AG09319 (cell line): Measurements from ENCODE around the gene UBE2S.
A peak's percentile ranks its signal among the peaks of the same experiment; 100 is the strongest.
"Not testable (repeated sequence)": the region's sequence is repeated elsewhere in the genome, so short reads cannot be mapped to it uniquely, and the experiment has no call there.

Source experiments
- DNase-seq: peaks from one replicate; pipeline ENCODE4 v3.0.0-alpha.2; 2010; ENCODE audit warnings: low read depth; ENCODE audit errors: extremely low read depth
- CTCF ChIP-seq: IDR thresholded peaks from 2 replicates; pipeline ENCODE4 v1.5.1; 2011; ENCODE audit warnings: low read depth, mild to moderate bottlenecking, inconsistent platforms, low read length, moderate library complexity

UBE2S gene

GRCh38 chr19:55407550-55407799 lies at the start of gene UBE2S:
TSS of gene UBE2S (minus strand) at chr19:55407788. CDS start at chr19:55407589, 199 bp downstream.
- DNase-seq = not testable (repeated sequence)

DNA sequence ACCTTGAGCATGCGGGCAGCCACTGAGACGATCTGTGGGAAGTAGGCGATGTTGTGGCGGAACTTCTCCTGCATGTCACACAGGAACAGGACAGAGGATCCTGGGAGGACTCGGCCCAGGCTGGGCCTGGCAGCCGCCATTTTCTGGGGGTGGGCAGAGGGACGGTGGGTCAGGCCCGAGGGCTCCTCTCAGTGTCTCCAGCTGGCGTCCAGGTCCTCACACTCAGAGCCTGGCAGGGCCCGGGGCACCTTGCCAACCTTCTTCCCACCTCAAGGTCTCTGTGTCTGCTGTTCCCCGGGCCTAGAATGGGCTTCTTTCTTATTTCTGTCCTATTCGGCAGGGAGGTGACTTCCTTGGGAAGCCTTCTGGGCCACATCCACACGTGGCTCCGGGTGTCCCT lies 48.8 kb upstream of the UBE2S start:
- no peak for TF ChIP-seq CTCF
- no peak for DNase-seq

DNA sequence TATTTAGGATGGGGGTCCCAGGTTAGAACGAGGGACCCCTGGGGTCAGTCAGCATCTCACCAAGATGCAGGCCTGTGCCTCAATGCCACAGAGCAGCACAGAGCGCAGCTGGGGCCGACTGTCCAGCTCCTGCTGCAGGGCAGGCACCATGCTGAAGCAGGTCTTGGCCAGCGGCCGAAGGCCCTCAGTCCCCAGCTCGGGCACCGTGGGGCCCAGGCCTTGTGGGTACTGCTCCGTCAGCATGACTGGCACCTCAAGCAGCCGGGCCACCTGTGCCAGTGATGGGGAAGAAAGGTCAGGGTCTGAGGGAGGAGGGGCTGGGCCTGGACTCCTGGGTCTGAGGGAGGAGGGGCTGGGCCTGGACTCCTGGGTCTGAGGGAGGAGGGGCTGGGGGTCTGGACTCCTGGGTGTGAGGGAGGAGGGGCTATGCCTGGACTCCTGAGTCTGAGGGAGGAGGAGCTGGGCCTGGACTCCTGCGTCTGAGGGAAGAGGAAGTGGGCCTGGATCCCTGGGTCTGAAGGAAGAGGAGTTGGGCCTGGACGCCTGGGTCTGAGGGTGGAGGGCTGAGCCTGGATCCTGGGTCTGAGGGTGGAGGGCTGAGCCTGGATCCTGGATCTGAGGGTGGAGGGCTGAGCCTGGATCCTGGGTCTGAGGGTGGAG lies 48.1 kb upstream of the UBE2S start:
- TF ChIP-seq CTCF = no peak
- no peak for DNase-seq

- peak; percentile 72 for TF ChIP-seq CTCF
- DNase-seq = no peak
These were observed 47.2 kb upstream of the UBE2S start for GRCh38 chr19:55454787-55455243.

GRCh38 chr19:55453511-55454260 lies 46.1 kb upstream of the UBE2S start:
- no peak for DNase-seq
- TF ChIP-seq CTCF = no peak

DNA sequence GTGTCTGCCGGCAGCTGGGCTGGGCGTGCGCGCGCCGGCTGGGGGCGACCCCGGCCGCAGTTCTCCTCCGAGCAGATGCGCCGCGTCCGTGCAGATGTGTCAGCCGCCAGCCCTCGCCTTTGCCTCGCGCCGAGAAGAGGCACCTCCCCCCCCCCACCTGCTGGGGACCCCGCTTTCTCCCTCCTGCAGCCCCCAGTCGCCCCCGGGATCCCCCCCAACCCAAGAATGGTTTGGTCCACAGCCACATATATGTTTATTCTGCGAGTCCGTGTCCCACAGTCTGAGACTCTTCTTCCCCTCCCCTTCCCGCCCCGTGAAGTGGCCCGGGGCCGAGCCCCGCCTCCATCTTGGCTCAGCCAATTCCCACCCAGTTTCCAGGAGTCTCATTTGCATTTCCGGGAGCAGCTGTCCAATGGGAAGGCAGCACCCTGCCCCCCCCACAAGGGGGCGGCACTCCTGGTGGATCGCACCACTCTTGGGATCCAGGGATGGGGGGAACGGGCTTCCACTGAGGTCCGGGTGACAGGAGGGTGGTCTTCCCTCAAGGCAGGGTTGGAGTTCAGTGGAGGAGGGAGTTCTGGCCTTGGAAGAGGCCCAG lies 45.3 kb upstream of the UBE2S start:
- TF ChIP-seq CTCF = no peak
- DNase-seq = no peak

DNA sequence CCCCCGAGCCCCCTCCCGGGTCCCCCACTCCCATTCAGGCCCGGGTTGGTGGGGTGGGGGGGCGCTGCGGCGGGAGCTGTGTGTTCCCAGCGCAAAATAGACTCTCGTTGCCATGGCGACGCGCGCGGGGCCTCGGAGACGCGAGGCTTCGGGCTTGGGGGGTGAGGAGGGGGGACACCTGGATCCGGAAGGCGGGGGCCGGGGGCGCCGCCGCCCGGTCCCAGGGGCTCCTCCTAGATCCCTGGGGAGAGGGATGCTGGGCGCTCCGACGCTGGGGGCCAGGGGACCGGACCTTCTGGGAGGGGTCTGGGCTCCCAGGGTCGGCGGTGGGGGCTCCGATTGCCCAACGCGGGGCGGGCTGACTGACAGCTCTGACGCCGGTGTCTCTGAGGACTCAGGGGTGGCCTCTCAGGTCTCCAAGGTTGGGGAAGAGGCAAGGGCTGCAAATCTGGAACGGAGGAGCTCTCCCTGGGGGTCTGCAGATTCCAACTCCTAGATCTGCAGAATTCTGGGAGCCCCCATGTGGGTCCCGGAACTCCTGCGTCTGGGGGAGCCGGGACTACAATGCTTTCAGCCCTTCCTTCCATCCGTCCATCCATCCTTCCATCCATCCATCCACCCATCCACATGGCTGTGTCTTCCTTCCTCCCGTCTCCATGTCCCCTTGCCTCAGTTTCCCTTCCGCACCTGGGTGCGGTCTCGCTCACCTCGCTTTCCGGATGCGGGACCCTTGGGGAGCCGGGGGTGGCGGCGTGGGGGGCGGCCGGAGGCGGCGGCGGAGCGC lies 44.6 kb upstream of the UBE2S start:
- no peak for DNase-seq
- no peak for TF ChIP-seq CTCF
